H9 (cell line): Measurements from ENCODE around the gene NOMO2. TPM values are rescaled to one million over a fixed set of nuclear protein-coding genes. Genes with fewer than 3 reads are reported as not detected.
"Not testable (repeated sequence)": the region's sequence is repeated elsewhere in the genome, so short reads cannot be mapped to it uniquely, and the experiment has no call there.

Experiments used
- DNase-seq: peaks from one replicate; pipeline ENCODE4 v3.0.0-alpha.2; 2017
- H2AFZ ChIP-seq: one replicate; pipeline ENCODE4 v1.6.1; 2013; ENCODE audit warnings: mild to moderate bottlenecking, low read length, control low read depth, moderate library complexity
- H2AK5ac ChIP-seq: 2 replicates; pipeline ENCODE4 v1.6.1; 2013; ENCODE audit warnings: low read length, control low read depth, mixed read lengths; ENCODE audit not compliant: insufficient read length
- H2BK120ac ChIP-seq: one replicate; pipeline ENCODE4 v1.6.1; 2013; ENCODE audit warnings: low read depth, mild to moderate bottlenecking, low read length, control low read depth, inconsistent platforms; ENCODE audit not compliant: poor library complexity, severe bottlenecking
- H2BK12ac ChIP-seq: 2 replicates; pipeline ENCODE4 v1.6.1; 2013; ENCODE audit warnings: low read length, control low read depth, mixed read lengths, low read depth; ENCODE audit not compliant: insufficient read length
- H2BK15ac ChIP-seq: 2 replicates; pipeline ENCODE4 v1.6.1; 2013; ENCODE audit warnings: low read depth, low read length, control low read depth
- H2BK20ac ChIP-seq: one replicate; pipeline ENCODE4 v1.6.1; 2013; ENCODE audit warnings: low read depth, mild to moderate bottlenecking, low read length, control low read depth, inconsistent platforms; ENCODE audit not compliant: poor library complexity, severe bottlenecking
- H2BK5ac ChIP-seq: 2 replicates; pipeline ENCODE4 v1.6.1; 2013; ENCODE audit warnings: low read length, control low read depth, mixed read lengths; ENCODE audit not compliant: insufficient read length
- H3K14ac ChIP-seq: 2 replicates; pipeline ENCODE4 v1.6.1; 2013; ENCODE audit warnings: low read length, control low read depth; ENCODE audit not compliant: insufficient read depth
- H3K18ac ChIP-seq: 2 replicates; pipeline ENCODE4 v1.6.1; 2013; ENCODE audit warnings: low read depth, mild to moderate bottlenecking, mixed read lengths, low read length, control low read depth; ENCODE audit not compliant: insufficient read length
- H3K23ac ChIP-seq: 2 replicates; pipeline ENCODE4 v1.6.1; 2013; ENCODE audit warnings: low read length, control low read depth, mixed read lengths, low read depth; ENCODE audit not compliant: insufficient read length
- H3K23me2 ChIP-seq: 2 replicates; pipeline ENCODE4 v1.6.1; 2013; ENCODE audit warnings: low read depth, mild to moderate bottlenecking, mixed read lengths, low read length, control low read depth; ENCODE audit not compliant: insufficient read length, poor library complexity, severe bottlenecking
- H3K27ac ChIP-seq: 2 replicates; pipeline ENCODE4 v1.5.1; 2013; ENCODE audit warnings: low read length, control low read depth, mixed read lengths, low read depth; ENCODE audit not compliant: insufficient read length
- H3K27me3 ChIP-seq: 2 replicates; pipeline ENCODE4 v1.6.1; 2013; ENCODE audit warnings: low read length, control low read depth, inconsistent platforms; ENCODE audit not compliant: insufficient read depth
- H3K4ac ChIP-seq: 2 replicates; pipeline ENCODE4 v1.6.1; 2013; ENCODE audit warnings: low read depth, mild to moderate bottlenecking, control low read depth, inconsistent platforms, low read length, moderate library complexity
- H3K4me1 ChIP-seq: 2 replicates; pipeline ENCODE4 v1.6.1; 2013; ENCODE audit warnings: low read length, control low read depth, inconsistent platforms; ENCODE audit not compliant: insufficient read depth
- H3K4me2 ChIP-seq: 2 replicates; pipeline ENCODE4 v1.6.1; 2013; ENCODE audit warnings: low read length, control low read depth, mixed read lengths; ENCODE audit not compliant: insufficient read length, insufficient read depth
- H3K56ac ChIP-seq: 2 replicates; pipeline ENCODE4 v1.6.1; 2013; ENCODE audit warnings: low read depth, mild to moderate bottlenecking, mixed read lengths, low read length, control low read depth; ENCODE audit not compliant: insufficient read length
- H3K79me1 ChIP-seq: 2 replicates; pipeline ENCODE4 v1.6.1; 2013; ENCODE audit warnings: low read depth, mild to moderate bottlenecking, moderate library complexity, low read length, control low read depth, inconsistent platforms; ENCODE audit not compliant: insufficient read depth, poor library complexity, severe bottlenecking
- H3K79me2 ChIP-seq: 2 replicates; pipeline ENCODE4 v1.6.1; 2013; ENCODE audit warnings: low read length, control low read depth, inconsistent platforms; ENCODE audit not compliant: insufficient read depth
- H3K9ac ChIP-seq: 2 replicates; pipeline ENCODE4 v1.6.1; 2013; ENCODE audit warnings: low read length, control low read depth, mixed read lengths; ENCODE audit not compliant: insufficient read length; ENCODE audit errors: extremely low read depth
- H3K9me3 ChIP-seq: one replicate; pipeline ENCODE4 v1.6.1; 2013; ENCODE audit warnings: low read depth, low read length, inconsistent platforms; ENCODE audit not compliant: control insufficient read depth
- H3T11ph ChIP-seq: one replicate; pipeline ENCODE4 v1.6.1; 2013; ENCODE audit warnings: mild to moderate bottlenecking, low read length, control low read depth, inconsistent platforms
- H4K20me1 ChIP-seq: one replicate; pipeline ENCODE4 v1.6.1; 2013; ENCODE audit not compliant: control insufficient read depth, insufficient read length, insufficient read depth
- H4K5ac ChIP-seq: 2 replicates; pipeline ENCODE4 v1.6.1; 2013; ENCODE audit warnings: low read depth, mild to moderate bottlenecking, mixed read lengths, low read length, control low read depth; ENCODE audit not compliant: insufficient read length
- H4K8ac ChIP-seq: replicated peaks from 2 replicates; pipeline ENCODE4 v1.6.1; 2013; ENCODE audit warnings: low read length, control low read depth, mixed read lengths, low read depth; ENCODE audit not compliant: insufficient read length
- H4K91ac ChIP-seq: 2 replicates; pipeline ENCODE4 v1.6.1; 2013; ENCODE audit warnings: low read depth, mild to moderate bottlenecking, moderate library complexity, mixed read lengths, low read length, control low read depth; ENCODE audit not compliant: insufficient read length
- H3K27ac Mint-ChIP-seq, 3 experiments: 2 replicates in 2 of 3; 3 replicates in 1 of 3; pipeline ENCODE4 v1.8.0; 2020 to 2021; ENCODE audit warnings: mixed read lengths in 3 of 3, mild to moderate bottlenecking in 1 of 3, moderate library complexity in 1 of 3
- H3K27me3 Mint-ChIP-seq: 2 replicates; pipeline ENCODE4 v1.8.0; 2021; ENCODE audit warnings: low read depth, mild to moderate bottlenecking, moderate library complexity, mixed read lengths
- H3K36me3 Mint-ChIP-seq, 3 experiments: 2 replicates in 2 of 3; 3 replicates in 1 of 3; pipeline ENCODE4 v1.8.0; 2020 to 2021; ENCODE audit warnings: low read depth in 3 of 3, mixed read lengths in 3 of 3; ENCODE audit not compliant: insufficient read depth in 1 of 3
- H3K4me1 Mint-ChIP-seq, 2 experiments: 2 replicates each; pipeline ENCODE4 v1.8.0; 2020; ENCODE audit warnings: mixed read lengths in 2 of 2
- H3K4me3 Mint-ChIP-seq, 2 experiments: 2 replicates in 1 of 2; 3 replicates in 1 of 2; pipeline ENCODE4 v1.8.0; 2020 to 2021; ENCODE audit warnings: mild to moderate bottlenecking in 2 of 2, mixed read lengths in 2 of 2, moderate library complexity in 1 of 2
- H3K9me3 Mint-ChIP-seq, 2 experiments: 2 replicates in 1 of 2; 3 replicates in 1 of 2; pipeline ENCODE4 v1.8.0; 2020; ENCODE audit warnings: mild to moderate bottlenecking in 2 of 2, mixed read lengths in 2 of 2, moderate library complexity in 1 of 2
- WGBS: extraction: QIAGEN DNeasy Blood & Tissue Kit; methylation state at CpG from one replicate; pipeline ENCODE4 v1.1.7; 2013; ENCODE audit warnings: missing lambda C conversion rate, low lambda C conversion rate, mixed read lengths; ENCODE audit not compliant: insufficient read length; ENCODE audit errors: extremely low coverage; 5-methylcytosine and 5-hydroxymethylcytosine counted together
- total RNA-seq: library from RNA; stranded (reverse); gene quantifications from 2 replicates; pipeline ENCODE4 v1.2.1, GENCODE V29; 2021

The NOMO2 gene
- total RNA-seq, 1 experiment from 2014 or later: 100 TPM

DNA sequence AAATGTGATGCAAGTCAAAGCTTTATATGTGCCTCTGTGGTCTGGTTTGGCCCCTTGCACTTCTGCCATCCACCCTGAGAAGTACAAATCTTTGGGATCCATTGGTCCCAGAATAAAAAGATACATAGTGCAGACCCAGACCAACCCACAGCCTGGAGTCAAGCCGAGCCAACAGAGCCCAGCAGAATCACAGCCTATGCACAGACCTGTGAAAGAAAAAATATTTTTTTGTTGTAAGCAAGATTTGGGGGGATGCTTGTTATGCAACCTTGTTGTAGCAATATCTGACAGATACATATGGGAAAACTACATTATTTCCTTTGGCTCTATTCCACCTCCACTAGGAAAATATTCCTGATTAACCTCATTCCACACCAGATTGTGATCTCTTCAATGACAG is 36.7 kb upstream of the NOMO2 start:
- no CpG with 5 or more reads among the region's 1 CpG for WGBS
- not testable (repeated sequence) for H3K14ac ChIP-seq, H3K27me3 Mint-ChIP-seq, H4K5ac ChIP-seq, H4K20me1 ChIP-seq, H3K27ac ChIP-seq, H3K4me1 Mint-ChIP-seq, H2AK5ac ChIP-seq, H3K4me3 Mint-ChIP-seq, H3K9me3 ChIP-seq, H3K79me1 ChIP-seq, H3K23ac ChIP-seq, H4K8ac ChIP-seq, H3K4me2 ChIP-seq, H3T11ph ChIP-seq, H2AFZ ChIP-seq, H2BK20ac ChIP-seq, H3K9me3 Mint-ChIP-seq, H3K23me2 ChIP-seq, H3K9ac ChIP-seq, H2BK12ac ChIP-seq, H3K36me3 Mint-ChIP-seq, H3K18ac ChIP-seq, H4K91ac ChIP-seq, H3K4ac ChIP-seq, H2BK5ac ChIP-seq, H3K79me2 ChIP-seq, H2BK120ac ChIP-seq, H3K27ac Mint-ChIP-seq, H3K4me1 ChIP-seq, H3K56ac ChIP-seq, H3K27me3 ChIP-seq, H2BK15ac ChIP-seq, DNase-seq

DNA sequence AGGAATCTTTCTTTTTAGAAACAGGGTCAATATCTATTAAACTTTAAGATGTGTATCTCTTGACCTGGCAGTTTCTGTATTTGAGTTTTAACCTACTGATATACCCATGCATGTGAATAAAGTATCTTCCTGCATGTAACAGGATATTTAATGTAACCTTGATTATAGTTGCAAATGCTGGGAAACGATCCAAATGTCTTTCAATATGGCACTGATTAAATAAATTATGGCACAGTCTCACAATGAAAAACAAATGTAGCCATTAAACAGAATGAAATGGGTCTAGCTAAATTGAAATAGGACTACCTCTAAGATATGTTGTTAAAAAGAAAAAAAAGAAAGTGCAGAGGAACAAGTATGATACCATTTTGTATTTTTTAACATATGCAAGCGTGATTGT is 35.8 kb upstream of the NOMO2 start:
- H3K27ac ChIP-seq, H3K56ac ChIP-seq, H2BK15ac ChIP-seq, H3K27me3 ChIP-seq, H3K23ac ChIP-seq, H2BK5ac ChIP-seq, H3K27me3 Mint-ChIP-seq, H3K18ac ChIP-seq, H4K91ac ChIP-seq, H2AK5ac ChIP-seq, H4K5ac ChIP-seq, H3K79me2 ChIP-seq, H3K4ac ChIP-seq, H3K9me3 ChIP-seq, H3K14ac ChIP-seq, H3K79me1 ChIP-seq, H2BK120ac ChIP-seq, H3K4me2 ChIP-seq, H3K4me1 ChIP-seq, H3K23me2 ChIP-seq, H3K36me3 Mint-ChIP-seq, H3K27ac Mint-ChIP-seq, H2AFZ ChIP-seq, H3T11ph ChIP-seq, H4K8ac ChIP-seq, DNase-seq, H3K4me1 Mint-ChIP-seq, H4K20me1 ChIP-seq, H2BK20ac ChIP-seq, H3K4me3 Mint-ChIP-seq, H3K9me3 Mint-ChIP-seq, H2BK12ac ChIP-seq, H3K9ac ChIP-seq: not testable (repeated sequence)
- WGBS: no CpG with 5 or more reads among the region's 2 CpGs
